ENCODE measurements around the gene ADGRB3. TPM values are rescaled to one million over a fixed set of nuclear protein-coding genes. Genes with fewer than 3 reads are reported as not detected.

The ADGRB3 gene
- total and polyA plus RNA-seq, 8 donors = 0.19 to 16.0 (median 0.61) TPM; not detected in 1

GRCh38 chr6:69386426-69386825 lies 751.3 kb downstream of the ADGRB3 start:
- Histone ChIP-seq H3K36me3 (no peaks in the 10 kb centered on the region), H3K27me3 (no peaks in the 10 kb centered on the region), H3K4me3 (no peak overlapping the region), H3K27ac (no peak overlapping the region), H3K4me1 (no peaks in the 10 kb centered on the region), H3K9me3 (no peaks in the 10 kb centered on the region)
- intact Hi-C loops (cut with DNase I; ENCODE audit: low total_unique reads) = no loop called here
- TF ChIP-seq POLR2A (IDR thresholded peaks at IDR 0.05) (no peak), POLR2AphosphoS5 (IDR thresholded peaks at IDR 0.05) (no peak), CTCF (IDR thresholded peaks at IDR 0.05) (no peak)
- 59 to 67% (median 60%) methylated on average over 5 of the region's 5 CpGs for WGBS, 5 donors
- no peak for DNase-seq

DNA sequence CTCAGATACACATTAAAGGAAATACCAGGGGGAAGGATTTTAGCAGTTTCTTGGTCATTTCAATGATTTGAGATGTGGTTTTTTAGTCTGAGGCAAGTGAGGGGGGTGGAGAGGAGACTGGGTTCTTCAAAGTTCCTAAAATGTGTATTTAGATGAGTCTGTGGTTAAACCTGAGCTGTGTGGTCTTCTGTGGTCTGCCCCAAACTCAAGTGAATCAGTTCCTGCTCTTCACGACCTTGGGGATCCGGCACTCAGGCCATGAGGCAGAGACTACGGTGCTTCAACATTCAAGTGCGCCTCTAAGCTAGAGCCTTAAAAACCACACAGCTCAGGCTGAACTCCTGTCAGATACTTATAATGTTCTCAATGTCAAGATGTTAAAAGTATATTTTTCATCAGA lies 755.0 kb downstream of the ADGRB3 start:
- no peak for DNase-seq
- TF ChIP-seq CTCF (IDR thresholded peaks at IDR 0.05) (no peak), POLR2AphosphoS5 (IDR thresholded peaks at IDR 0.05) (no peak), POLR2A (IDR thresholded peaks at IDR 0.05) (no peak), EP300 (IDR thresholded peaks at IDR 0.05) (no peak)
- Histone ChIP-seq H3K4me3 (no peak overlapping the region), H3K27ac (no peak overlapping the region), H3K4me1 (no peaks in the 10 kb centered on the region), H3K36me3 (no peaks in the 10 kb centered on the region), H3K27me3 (no peaks in the 10 kb centered on the region), H3K9me3 (no peaks in the 10 kb centered on the region)
- intact Hi-C loops (cut with DNase I; ENCODE audit: low total_unique reads) = no loop called here
- 56 to 82% (median 76%) methylated on average over 4 of the region's 4 CpGs for WGBS, 5 donors

GRCh38 chr6:69391106-69391505 lies 756.0 kb downstream of the ADGRB3 start:
- 65 to 80% (median 79%) methylated on average over 6 of the region's 6 CpGs for WGBS, 5 donors
- Histone ChIP-seq H3K4me3 (no peak overlapping the region), H3K36me3 (no peaks in the 10 kb centered on the region), H3K27ac (no peak overlapping the region), H3K9me3 (no peaks in the 10 kb centered on the region), H3K27me3 (no peaks in the 10 kb centered on the region), H3K4me1 (no peaks in the 10 kb centered on the region)
- no peak for DNase-seq
- TF ChIP-seq EP300 (IDR thresholded peaks at IDR 0.05) (no peak), POLR2A (IDR thresholded peaks at IDR 0.05) (no peak), POLR2AphosphoS5 (IDR thresholded peaks at IDR 0.05) (no peak), CTCF (IDR thresholded peaks at IDR 0.05) (no peak)
- intact Hi-C loops (cut with DNase I; ENCODE audit: low total_unique reads) = no loop called here

DNA sequence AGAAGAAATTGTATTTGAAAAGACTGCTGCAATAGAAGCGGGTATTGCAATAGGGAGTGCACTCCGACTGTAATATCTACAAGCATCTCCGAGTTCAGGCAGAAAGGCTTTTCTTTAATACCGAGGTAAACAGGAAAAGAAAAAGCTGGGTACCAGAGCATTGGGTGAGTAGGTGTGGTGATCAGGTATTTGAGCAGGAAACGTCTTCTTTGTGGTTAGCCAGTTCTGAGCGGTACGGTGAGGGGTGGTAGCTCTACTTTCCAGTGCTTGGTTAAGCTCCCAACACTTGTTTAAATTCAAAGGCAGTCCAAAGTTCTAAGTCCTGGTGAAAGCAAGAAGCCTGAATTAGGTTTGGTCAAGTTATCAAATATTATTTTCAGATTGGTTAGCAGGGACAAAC lies 757.7 kb downstream of the ADGRB3 start:
- Histone ChIP-seq H3K27ac (no peak overlapping the region), H3K9me3 (no peaks in the 10 kb centered on the region), H3K27me3 (no peaks in the 10 kb centered on the region), H3K4me1 (no peaks in the 10 kb centered on the region), H3K4me3 (no peak overlapping the region), H3K36me3 (no peaks in the 10 kb centered on the region)
- DNase-seq = no peak
- TF ChIP-seq EP300 (IDR thresholded peaks at IDR 0.05) = no peak
- TF ChIP-seq POLR2AphosphoS5 (IDR thresholded peaks at IDR 0.05) = no peak
- no peak for TF ChIP-seq CTCF (IDR thresholded peaks at IDR 0.05)
- no peak for TF ChIP-seq POLR2A (IDR thresholded peaks at IDR 0.05)
- 71 to 76% (median 75%) methylated on average over 7 of the region's 7 CpGs for WGBS, 5 donors
- intact Hi-C loops (cut with DNase I; ENCODE audit: low total_unique reads) = no loop called here
